Measurements from ENCODE around the gene SPOPL.

GRCh38 chr2:138618971-138619370 is 117.4 kb downstream of the SPOPL start:
- TF ChIP-seq CTCF (IDR thresholded peaks at IDR 0.05) (no peak), POLR2AphosphoS5 (IDR thresholded peaks at IDR 0.05) (no peak), POLR2A (IDR thresholded peaks at IDR 0.05) (no peak)
